GM19467 (cell line): Measurements from ENCODE around the gene SFTPD.
A peak's percentile ranks its signal among the peaks of the same experiment; 100 is the strongest.

Experiments used
- ATAC-seq: cut with Tn5 transposase; IDR thresholded peaks from one replicate; pipeline ENCODE4 v1.9.1; 2021; ENCODE audit warnings: mild to moderate bottlenecking, moderate library complexity; ENCODE audit not compliant: unreplicated experiment

Gene SFTPD

GRCh38 chr10:79946271-79947082 lies 2.4 kb downstream of the SFTPD start:
- no peak for ATAC-seq

- ATAC-seq: no peak
Measured at GRCh38 chr10:79944428-79945395, 4.2 kb downstream of the SFTPD start.

GRCh38 chr10:79943871-79944270 lies 5.0 kb downstream of the SFTPD start:
- ATAC-seq: no peak

- no peak for ATAC-seq
Measured at GRCh38 chr10:79942261-79943185, 6.4 kb downstream of the SFTPD start.

GRCh38 chr10:79941585-79942210 lies 7.2 kb downstream of the SFTPD start:
- no peak for ATAC-seq

- no peak for ATAC-seq
Measured at GRCh38 chr10:79941146-79941545, 7.8 kb downstream of the SFTPD start.

GRCh38 chr10:79940431-79940830 lies 8.5 kb downstream of the SFTPD start:
- ATAC-seq: no peak

- ATAC-seq: no peak
Measured at GRCh38 chr10:79939969-79940368, 8.9 kb downstream of the SFTPD start.

- peak; percentile 62 for ATAC-seq
Measured at GRCh38 chr10:79938728-79939406, 10.0 kb downstream of the SFTPD start.

- no peak for ATAC-seq
Measured at GRCh38 chr10:79937701-79938151, 11.2 kb downstream of the SFTPD start.

GRCh38 chr10:79936625-79937615 lies 12.0 kb downstream of the SFTPD start:
- ATAC-seq: no peak

- ATAC-seq: no peak
Measured at GRCh38 chr10:79933961-79934360, 14.9 kb downstream of the SFTPD start.

- ATAC-seq: no peak
Measured at GRCh38 chr10:79932841-79933379, 16.0 kb downstream of the SFTPD start.

GRCh38 chr10:79932307-79932706 lies 16.6 kb downstream of the SFTPD start:
- no peak for ATAC-seq

- no peak for ATAC-seq
Measured at GRCh38 chr10:79930751-79931150, 18.2 kb downstream of the SFTPD start.

- ATAC-seq: no peak
Measured at GRCh38 chr10:79930267-79930666, 18.6 kb downstream of the SFTPD start.

- ATAC-seq: peak; percentile 64
Measured at GRCh38 chr10:79929409-79929904, 19.4 kb downstream of the SFTPD start.

- no peak for ATAC-seq
Measured at GRCh38 chr10:79928028-79928583, 20.8 kb downstream of the SFTPD start.
